Naive thymus-derived CD8-positive, alpha-beta T cell (primary cell): ENCODE results near the gene PRPH2. TPM values are rescaled to one million over a fixed set of nuclear protein-coding genes. Genes with fewer than 3 reads are reported as not detected.

ENCODE experiments used
- ATAC-seq, 2 donors: fragments of 150-1000 bp; cut with Tn5 transposase in 1 of 2; sonication (Bioruptor Pico), chemical (Tn5 transposase) in 1 of 2; 1 replicate in 1 of 2; 2 replicates in 1 of 2; pipeline ENCODE4 v1.10.0; 2021; ENCODE audit warnings: mild to moderate bottlenecking in 2 of 2, moderate library complexity in 2 of 2
- POLR2A ChIA-PET: fragments of 350-600 bp; sonication (Branson Sonifier 250); formaldehyde crosslinking; loops from one replicate; lab custom pipeline; 2021; ENCODE audit warnings: antibody characterized with exemption; lab: Charles Lee
- DNase-seq, 10 donors: peaks; one replicate each; pipeline versions ENCODE4 v3.0.0 to v3.0.0-alpha.2; 2020 to 2022
- H3K27ac Mint-ChIP-seq, 10 donors: one replicate each; pipeline ENCODE4 v1.8.0; 2020 to 2022; ENCODE audit warnings: mild to moderate bottlenecking in 10 of 10, mixed read lengths in 10 of 10, moderate library complexity in 4 of 10, inconsistent platforms in 1 of 10
- H3K27me3 Mint-ChIP-seq, 5 donors: one replicate each; pipeline ENCODE4 v1.8.0; 2021 to 2022; ENCODE audit warnings: mixed read lengths in 5 of 5
- H3K36me3 Mint-ChIP-seq, 3 donors: one replicate each; pipeline ENCODE4 v1.8.0; 2020 to 2022; ENCODE audit warnings: mixed read lengths in 3 of 3, mild to moderate bottlenecking in 2 of 3, inconsistent platforms in 1 of 3
- H3K4me1 Mint-ChIP-seq, 4 donors: one replicate each; pipeline ENCODE4 v1.8.0; 2021 to 2022; ENCODE audit warnings: mixed read lengths in 4 of 4
- H3K4me3 Mint-ChIP-seq, 10 donors: one replicate each; pipeline ENCODE4 v1.8.0; 2020 to 2022; ENCODE audit warnings: mild to moderate bottlenecking in 10 of 10, mixed read lengths in 10 of 10, moderate library complexity in 6 of 10, inconsistent platforms in 1 of 10
- H3K9me3 Mint-ChIP-seq, 9 donors: one replicate each; pipeline ENCODE4 v1.8.0; 2020 to 2022; ENCODE audit warnings: mixed read lengths in 9 of 9, mild to moderate bottlenecking in 3 of 9, inconsistent platforms in 1 of 9, moderate library complexity in 1 of 9
- polyA plus RNA-seq, 3 donors: library from polyadenylated mRNA; unstranded; fragments of 300-500 nt; fragmentation: Illumina TruSeq; gene quantifications; one replicate each; pipeline ENCODE4 v1.2.3, GENCODE V29; 2021
- total RNA-seq, 8 experiments: library from RNA in 2 of 8; stranded (reverse) in 2 of 8; gene quantifications; one replicate each; pipeline ENCODE4 v1.2.3 and lab custom pipeline; 2021 to 2026

Gene PRPH2
- total RNA-seq, result under 1 TPM in 1 of 2 experiments, not detected in 1; 0.33 TPM
- polyA plus RNA-seq, result under 1 TPM in 1 of 3 donors, not detected in 2; 0.08 TPM
- 0 to 0.98 (median 0.12) reads per million in 6 experiments for total RNA-seq (lab: John Stamatoyannopoulos, UW)

- POLR2A ChIA-PET, result interaction anchor here (0.6 kb wide), 2 partner anchors 17 to 49 kb away, joined by 3 to 5 read pairs; no protein-coding TSS in a partner anchor
- no peaks in the 10 kb centered on the region for H3K36me3 Mint-ChIP-seq
- DNase-seq (no peak), ATAC-seq (no peak)
- no peak within 1 kb of the TSS for H3K4me3 Mint-ChIP-seq
- no peaks in the 10 kb centered on the region for H3K27me3 Mint-ChIP-seq
- H3K27ac Mint-ChIP-seq, result peak within 1 kb of the TSS in 2 of 10 donors; percentile 24 to 78
- H3K4me1 Mint-ChIP-seq, result peaks cover 10 to 19% (median 16%) of the 10 kb centered on the region in 4 donors
- no peaks in the 10 kb centered on the region for H3K9me3 Mint-ChIP-seq
These were observed at the start of gene PRPH2 for GRCh38 chr6:42722497-42722896. PRPH2 (minus strand) TSS chr6:42722597; CDS start chr6:42722334, 263 bp downstream.

- DNase-seq (peak in 2 of 10 donors; percentile 63 to 66), ATAC-seq (peak; percentile 20 to 50)
- H3K4me1 Mint-ChIP-seq, result peaks cover 38 to 82% (median 77%) of the 10 kb centered on the region in 4 donors
- POLR2A ChIA-PET, result interaction anchor here (0.6 to 23.6 kb wide), 22 partner anchors 9 to 426 kb away, joined by 3 to 803 read pairs (median 7); partner anchors contain the start of genes BICRAL, CNPY3, PEX6 and PPP2R5D
- H3K27ac Mint-ChIP-seq, result peak overlapping the region; percentile 98 to 100 (median 100)
- no peaks in the 10 kb centered on the region for H3K27me3 Mint-ChIP-seq
- peak overlapping the region; percentile 65 to 91 (median 84) for H3K4me3 Mint-ChIP-seq
- peaks cover 0 to 4% (median 2%) of the 10 kb centered on the region in 3 donors for H3K36me3 Mint-ChIP-seq
- H3K9me3 Mint-ChIP-seq, result no peaks in the 10 kb centered on the region
These were observed 49.3 kb upstream of the PRPH2 start for GRCh38 chr6:42771741-42772100.

- no peaks in the 10 kb centered on the region for H3K9me3 Mint-ChIP-seq
- peak overlapping the region in 7 of 10 donors; percentile 4 to 75 (median 41) for H3K4me3 Mint-ChIP-seq
- peak overlapping the region; percentile 91 to 100 (median 100) for H3K27ac Mint-ChIP-seq
- POLR2A ChIA-PET, result interaction anchor here (0.5 to 23.6 kb wide), 15 partner anchors 10 to 400 kb away, joined by 3 to 803 read pairs (median 19); partner anchors contain the start of genes BICRAL, CNPY3, RPL7L1 and TBCC
- H3K27me3 Mint-ChIP-seq, result no peaks in the 10 kb centered on the region
- no peak for ATAC-seq
- peaks cover 31 to 81% (median 77%) of the 10 kb centered on the region in 4 donors for H3K4me1 Mint-ChIP-seq
- DNase-seq, result no peak
- H3K36me3 Mint-ChIP-seq, result peaks cover 0 to 14% (median 13%) of the 10 kb centered on the region in 3 donors
These were observed 47.4 kb upstream of the PRPH2 start for GRCh38 chr6:42769836-42770235.

- H3K27me3 Mint-ChIP-seq, result no peaks in the 10 kb centered on the region
- H3K4me3 Mint-ChIP-seq, result peak overlapping the region in 1 of 10 donors; percentile 12
These were observed 46.7 kb upstream of the PRPH2 start for GRCh38 chr6:42769051-42769450.

GRCh38 chr6:42766163-42766670, 43.8 kb upstream of the PRPH2 start:
- Mint-ChIP-seq H3K27me3 (no peaks in the 10 kb centered on the region), H3K27ac (peak overlapping the region in 5 of 10 donors; percentile 11 to 78 (median 34)), H3K9me3 (no peaks in the 10 kb centered on the region), H3K4me3 (no peak overlapping the region), H3K36me3 (peaks cover 0 to 18% (median 14%) of the 10 kb centered on the region in 3 donors), H3K4me1 (peaks cover 11 to 51% (median 47%) of the 10 kb centered on the region in 4 donors)
- POLR2A ChIA-PET, result interaction anchor here (2.2 to 23.6 kb wide), 2 partner anchors 15 to 19 kb away, joined by 15 to 803 read pairs; partner anchors contain the start of genes BICRAL and TBCC
- no peak for ATAC-seq
- DNase-seq, result no peak

More at GRCh38 chr6:42769051-42769450, 46.7 kb upstream of the PRPH2 start:
- POLR2A ChIA-PET, result interaction anchor here (3.6 to 23.6 kb wide), 7 partner anchors 9 to 122 kb away, joined by 19 to 803 read pairs (median 55); partner anchors contain the start of genes BICRAL, RPL7L1 and TBCC
- Mint-ChIP-seq H3K36me3 (peaks cover 0 to 14% (median 14%) of the 10 kb centered on the region in 3 donors), H3K27ac (peak overlapping the region in 9 of 10 donors; percentile 87 to 100 (median 99)), H3K9me3 (no peaks in the 10 kb centered on the region), H3K4me1 (peaks cover 26 to 73% (median 69%) of the 10 kb centered on the region in 4 donors)
- no peak for DNase-seq
- no peak for ATAC-seq

GRCh38 chr6:42764911-42765648, 42.7 kb upstream of the PRPH2 start:
- no peaks in the 10 kb centered on the region for H3K27me3 Mint-ChIP-seq
- POLR2A ChIA-PET, result interaction anchor here (0.6 to 23.6 kb wide), 3 partner anchors 16 to 24 kb away, joined by 4 to 803 read pairs (median 15); partner anchors contain the start of genes BICRAL and TBCC
- H3K9me3 Mint-ChIP-seq, result no peaks in the 10 kb centered on the region
- peaks cover 0 to 21% (median 14%) of the 10 kb centered on the region in 3 donors for H3K36me3 Mint-ChIP-seq
- ATAC-seq (no peak), DNase-seq (no peak)
- no peak overlapping the region for H3K4me3 Mint-ChIP-seq
- peak overlapping the region in 5 of 10 donors; percentile 19 to 70 (median 41) for H3K27ac Mint-ChIP-seq
- H3K4me1 Mint-ChIP-seq, result peaks cover 9 to 42% (median 38%) of the 10 kb centered on the region in 4 donors

- no peak for DNase-seq
- no peak for ATAC-seq
- Mint-ChIP-seq H3K27me3 (no peaks in the 10 kb centered on the region), H3K27ac (peak overlapping the region in 3 of 10 donors; percentile 9 to 44 (median 27)), H3K9me3 (no peaks in the 10 kb centered on the region), H3K4me3 (no peak overlapping the region), H3K4me1 (peaks cover 12 to 38% (median 35%) of the 10 kb centered on the region in 4 donors), H3K36me3 (peaks cover 0 to 34% (median 16%) of the 10 kb centered on the region in 3 donors)
- POLR2A ChIA-PET, result interaction anchor here (0.8 to 23.6 kb wide), 3 partner anchors 9 to 20 kb away, joined by 5 to 803 read pairs (median 12); partner anchors contain the start of genes BICRAL and TBCC
These were observed 40.6 kb upstream of the PRPH2 start for GRCh38 chr6:42762950-42763349.

GRCh38 chr6:42762426-42762859, 40.0 kb upstream of the PRPH2 start:
- no peaks in the 10 kb centered on the region for H3K27me3 Mint-ChIP-seq
- H3K27ac Mint-ChIP-seq, result no peak overlapping the region
- no peak for DNase-seq
- H3K9me3 Mint-ChIP-seq, result no peaks in the 10 kb centered on the region
- no peak for ATAC-seq
- POLR2A ChIA-PET, result interaction anchor here (0.8 to 23.6 kb wide), 4 partner anchors 9 to 58 kb away, joined by 3 to 803 read pairs (median 8); partner anchors contain the start of genes BICRAL and TBCC
- H3K4me3 Mint-ChIP-seq, result no peak overlapping the region
- peaks cover 10 to 38% (median 35%) of the 10 kb centered on the region in 4 donors for H3K4me1 Mint-ChIP-seq
- peaks cover 0 to 36% (median 13%) of the 10 kb centered on the region in 3 donors for H3K36me3 Mint-ChIP-seq

GRCh38 chr6:42761287-42762067, 39.1 kb upstream of the PRPH2 start:
- no peak for DNase-seq
- Mint-ChIP-seq H3K36me3 (peaks cover 0 to 36% (median 13%) of the 10 kb centered on the region in 3 donors), H3K27me3 (no peaks in the 10 kb centered on the region), H3K4me3 (no peak overlapping the region), H3K9me3 (no peaks in the 10 kb centered on the region), H3K27ac (peak overlapping the region in 1 of 10 donors; percentile 48), H3K4me1 (peaks cover 8 to 39% (median 36%) of the 10 kb centered on the region in 4 donors)
- POLR2A ChIA-PET, result interaction anchor here (0.7 to 23.6 kb wide), 6 partner anchors 8 to 57 kb away, joined by 3 to 803 read pairs (median 8); partner anchors contain the start of genes BICRAL and TBCC
- no peak for ATAC-seq

- H3K36me3 Mint-ChIP-seq, result peaks cover 0 to 28% (median 4%) of the 10 kb centered on the region in 3 donors
- DNase-seq (no peak), ATAC-seq (no peak)
- no peaks in the 10 kb centered on the region for H3K27me3 Mint-ChIP-seq
- H3K4me3 Mint-ChIP-seq, result no peak overlapping the region
- no peaks in the 10 kb centered on the region for H3K9me3 Mint-ChIP-seq
- POLR2A ChIA-PET, result interaction anchor here (0.6 to 23.6 kb wide), 7 partner anchors 11 to 295 kb away, joined by 4 to 803 read pairs (median 7); partner anchors contain the start of genes BICRAL, CUL7 and TBCC
- peak overlapping the region in 3 of 10 donors; percentile 52 to 89 (median 64) for H3K27ac Mint-ChIP-seq
- peaks cover 20 to 50% (median 33%) of the 10 kb centered on the region in 4 donors for H3K4me1 Mint-ChIP-seq
These were observed 36.5 kb upstream of the PRPH2 start for GRCh38 chr6:42758756-42759430.
